ENCODE data around the gene CFAP221.

Gene CFAP221

DNA sequence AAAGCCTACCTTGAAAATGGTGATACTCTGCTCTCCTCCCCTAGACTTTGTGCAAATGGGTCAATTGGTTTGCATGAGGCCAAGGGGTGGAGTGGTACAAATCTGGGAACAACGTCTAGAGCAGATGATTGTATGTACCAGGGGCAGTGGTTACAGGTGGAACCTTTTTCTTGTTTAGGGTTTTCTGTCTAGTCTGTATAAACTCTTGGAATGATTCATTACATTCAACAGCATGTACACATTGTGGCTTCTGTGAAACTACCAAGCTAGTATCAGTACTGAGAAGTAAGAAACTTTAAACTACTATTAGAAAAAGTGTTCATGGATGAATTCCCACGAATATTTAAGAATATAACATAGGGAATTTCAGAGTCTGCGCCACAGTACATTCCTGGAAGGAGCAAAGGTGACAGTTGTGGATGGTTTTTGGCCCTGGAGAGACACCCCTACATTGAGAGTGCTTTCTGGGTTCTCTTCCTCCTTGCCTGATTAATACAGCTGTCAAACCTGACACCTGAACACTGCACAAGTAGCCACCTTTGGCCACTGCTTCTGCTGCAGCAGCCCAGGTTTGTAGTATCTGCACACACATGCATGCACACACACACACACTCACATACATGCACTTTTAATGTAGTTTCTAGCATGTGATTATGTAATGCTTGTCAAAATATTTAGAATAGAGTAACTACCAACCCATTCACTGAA, 30.0 kb downstream of the CFAP221 start:
- TF ChIP-seq EZH2phosphoT487 (IDR thresholded peaks at IDR 0.05; ENCODE audit: borderline replicate concordance), result no peak
- no peaks in the 10 kb centered on the region for H3K27me3 ChIP-seq (ENCODE audit: insufficient read depth, low read length, poor library complexity, severe bottlenecking)
- no peaks in the 10 kb centered on the region for H3K4me1 ChIP-seq (ENCODE audit: insufficient read depth, low read length, poor library complexity, severe bottlenecking)
- no peak overlapping the region for H3K4me3 ChIP-seq (ENCODE audit: low read length, poor library complexity, severe bottlenecking)
- no peaks in the 10 kb centered on the region for H3K9me3 ChIP-seq (ENCODE audit: insufficient read depth, low read depth, low read length)
- no peaks in the 10 kb centered on the region for H3K36me3 ChIP-seq (ENCODE audit: insufficient read depth, low read length)
- no peaks in the 10 kb centered on the region for H4K20me1 ChIP-seq (ENCODE audit: insufficient read depth, low read length, poor library complexity, severe bottlenecking)
- no peaks in the 10 kb centered on the region for H3F3A ChIP-seq (ENCODE audit: low read depth)
- H3K9ac ChIP-seq (ENCODE audit: low read depth, low read length, poor library complexity, severe bottlenecking), result no peak overlapping the region
- H2AFZ ChIP-seq (ENCODE audit: low read length), result no peak overlapping the region
- no peaks in the 10 kb centered on the region for H3K9me2 ChIP-seq (replicated peaks; ENCODE audit: low read depth, low read length)
- no peak overlapping the region for H3K4me2 ChIP-seq (ENCODE audit: low read depth, low read length, poor library complexity, severe bottlenecking)
- H3K79me2 ChIP-seq (ENCODE audit: insufficient read depth, low read length), result no peaks in the 10 kb centered on the region

DNA sequence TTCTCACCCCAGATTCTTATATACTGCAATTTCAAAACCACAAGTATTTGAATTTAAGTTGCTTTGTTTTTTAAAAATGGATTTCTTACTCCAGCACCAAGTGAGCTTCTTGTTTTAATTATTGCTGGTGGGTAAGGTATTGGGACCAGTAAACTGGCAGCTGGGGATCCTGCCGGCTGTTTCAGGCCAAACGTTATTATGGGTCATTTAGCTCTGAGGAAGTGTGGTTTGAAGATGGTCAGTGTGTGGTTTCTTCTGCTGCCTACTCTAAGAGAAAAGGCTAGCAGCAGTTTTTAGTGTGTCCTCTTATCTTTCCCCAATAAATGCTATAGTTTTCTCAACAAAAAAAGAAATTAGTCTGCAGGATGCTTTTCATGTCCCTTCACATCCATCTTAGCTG, 30.6 kb downstream of the CFAP221 start:
- H2AFZ ChIP-seq (ENCODE audit: low read length), result no peak overlapping the region
- H4K20me1 ChIP-seq (ENCODE audit: insufficient read depth, low read length, poor library complexity, severe bottlenecking), result no peaks in the 10 kb centered on the region
- H3K27me3 ChIP-seq (ENCODE audit: insufficient read depth, low read length, poor library complexity, severe bottlenecking), result no peaks in the 10 kb centered on the region
- TF ChIP-seq, protein P1, sequence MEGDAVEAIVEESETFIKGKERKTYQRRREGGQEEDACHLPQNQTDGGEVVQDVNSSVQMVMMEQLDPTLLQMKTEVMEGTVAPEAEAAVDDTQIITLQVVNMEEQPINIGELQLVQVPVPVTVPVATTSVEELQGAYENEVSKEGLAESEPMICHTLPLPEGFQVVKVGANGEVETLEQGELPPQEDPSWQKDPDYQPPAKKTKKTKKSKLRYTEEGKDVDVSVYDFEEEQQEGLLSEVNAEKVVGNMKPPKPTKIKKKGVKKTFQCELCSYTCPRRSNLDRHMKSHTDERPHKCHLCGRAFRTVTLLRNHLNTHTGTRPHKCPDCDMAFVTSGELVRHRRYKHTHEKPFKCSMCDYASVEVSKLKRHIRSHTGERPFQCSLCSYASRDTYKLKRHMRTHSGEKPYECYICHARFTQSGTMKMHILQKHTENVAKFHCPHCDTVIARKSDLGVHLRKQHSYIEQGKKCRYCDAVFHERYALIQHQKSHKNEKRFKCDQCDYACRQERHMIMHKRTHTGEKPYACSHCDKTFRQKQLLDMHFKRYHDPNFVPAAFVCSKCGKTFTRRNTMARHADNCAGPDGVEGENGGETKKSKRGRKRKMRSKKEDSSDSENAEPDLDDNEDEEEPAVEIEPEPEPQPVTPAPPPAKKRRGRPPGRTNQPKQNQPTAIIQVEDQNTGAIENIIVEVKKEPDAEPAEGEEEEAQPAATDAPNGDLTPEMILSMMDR (conservative IDR thresholded peaks at IDR 0.05; ENCODE audit: low read length), result no peak
- no peak for TF ChIP-seq EZH2phosphoT487 (IDR thresholded peaks at IDR 0.05; ENCODE audit: borderline replicate concordance)
- no peak overlapping the region for H3K4me2 ChIP-seq (ENCODE audit: low read depth, low read length, poor library complexity, severe bottlenecking)
- no peak overlapping the region for H3K9ac ChIP-seq (ENCODE audit: low read depth, low read length, poor library complexity, severe bottlenecking)
- H3K79me2 ChIP-seq (ENCODE audit: insufficient read depth, low read length), result no peaks in the 10 kb centered on the region
- no peaks in the 10 kb centered on the region for H3K9me3 ChIP-seq (ENCODE audit: insufficient read depth, low read depth, low read length)
- no peaks in the 10 kb centered on the region for H3K4me1 ChIP-seq (ENCODE audit: insufficient read depth, low read length, poor library complexity, severe bottlenecking)
- H3K4me3 ChIP-seq (ENCODE audit: low read length, poor library complexity, severe bottlenecking), result no peak overlapping the region
- no peaks in the 10 kb centered on the region for H3K36me3 ChIP-seq (ENCODE audit: insufficient read depth, low read length)
- H3K9me2 ChIP-seq (replicated peaks; ENCODE audit: low read depth, low read length), result no peaks in the 10 kb centered on the region
- H3F3A ChIP-seq (ENCODE audit: low read depth), result no peaks in the 10 kb centered on the region

DNA sequence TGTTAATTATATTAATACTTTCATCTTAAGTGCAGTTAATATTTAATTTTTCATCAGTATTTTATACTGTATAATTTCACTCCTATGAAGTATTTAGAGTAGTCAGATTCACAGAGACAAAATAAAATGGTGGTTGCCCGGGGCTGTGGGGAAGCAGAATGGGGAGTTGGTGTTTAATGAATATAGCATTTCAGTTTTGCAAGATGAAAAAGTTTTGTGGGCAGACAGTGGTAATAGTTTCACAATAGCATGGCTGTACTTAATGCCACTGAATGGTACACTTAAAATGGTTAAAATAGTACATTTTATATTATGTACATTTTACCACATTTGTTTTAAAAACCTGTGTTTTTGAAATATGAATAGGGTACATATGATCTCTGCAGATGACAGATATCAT, 31.2 kb downstream of the CFAP221 start:
- Histone ChIP-seq H4K20me1 (ENCODE audit: insufficient read depth, low read length, poor library complexity, severe bottlenecking) (no peaks in the 10 kb centered on the region), H3K79me2 (ENCODE audit: insufficient read depth, low read length) (no peaks in the 10 kb centered on the region), H3K27me3 (ENCODE audit: insufficient read depth, low read length, poor library complexity, severe bottlenecking) (no peaks in the 10 kb centered on the region), H3K4me3 (ENCODE audit: low read length, poor library complexity, severe bottlenecking) (no peak overlapping the region), H3K4me1 (ENCODE audit: insufficient read depth, low read length, poor library complexity, severe bottlenecking) (no peaks in the 10 kb centered on the region), H3K9me2 (replicated peaks; ENCODE audit: low read depth, low read length) (no peaks in the 10 kb centered on the region), H3K4me2 (ENCODE audit: low read depth, low read length, poor library complexity, severe bottlenecking) (no peak overlapping the region), H3F3A (ENCODE audit: low read depth) (no peaks in the 10 kb centered on the region), H3K9me3 (ENCODE audit: insufficient read depth, low read depth, low read length) (no peaks in the 10 kb centered on the region), H2AFZ (ENCODE audit: low read length) (no peak overlapping the region), H3K9ac (ENCODE audit: low read depth, low read length, poor library complexity, severe bottlenecking) (no peak overlapping the region), H3K36me3 (ENCODE audit: insufficient read depth, low read length) (no peaks in the 10 kb centered on the region)
- TF ChIP-seq EZH2phosphoT487 (IDR thresholded peaks at IDR 0.05; ENCODE audit: borderline replicate concordance), result no peak
- TF ChIP-seq, protein P1 (conservative IDR thresholded peaks at IDR 0.05; ENCODE audit: low read length), result no peak
